AG10803 (cell line): ENCODE results near the gene CACHD1.

Source experiments
- DNase-seq: peaks from one replicate; pipeline ENCODE4 v3.0.0; 2010; ENCODE audit warnings: low read depth
- H3K4me3 ChIP-seq: 2 replicates; pipeline ENCODE4 v1.5.1; 2011; ENCODE audit warnings: mild to moderate bottlenecking, low read length, control low read depth
- TF ChIP-seq, protein P1 (sequence below): conservative IDR thresholded peaks from 2 replicates; pipeline ENCODE4 v1.5.1; 2011; ENCODE audit warnings: mild to moderate bottlenecking, low read length, control low read depth, inconsistent platforms

CACHD1 gene

GRCh38 chr1:64581843-64582185 lies 111.9 kb downstream of the CACHD1 start:
- H3K4me3 ChIP-seq = no peak overlapping the region
- TF ChIP-seq, protein P1, sequence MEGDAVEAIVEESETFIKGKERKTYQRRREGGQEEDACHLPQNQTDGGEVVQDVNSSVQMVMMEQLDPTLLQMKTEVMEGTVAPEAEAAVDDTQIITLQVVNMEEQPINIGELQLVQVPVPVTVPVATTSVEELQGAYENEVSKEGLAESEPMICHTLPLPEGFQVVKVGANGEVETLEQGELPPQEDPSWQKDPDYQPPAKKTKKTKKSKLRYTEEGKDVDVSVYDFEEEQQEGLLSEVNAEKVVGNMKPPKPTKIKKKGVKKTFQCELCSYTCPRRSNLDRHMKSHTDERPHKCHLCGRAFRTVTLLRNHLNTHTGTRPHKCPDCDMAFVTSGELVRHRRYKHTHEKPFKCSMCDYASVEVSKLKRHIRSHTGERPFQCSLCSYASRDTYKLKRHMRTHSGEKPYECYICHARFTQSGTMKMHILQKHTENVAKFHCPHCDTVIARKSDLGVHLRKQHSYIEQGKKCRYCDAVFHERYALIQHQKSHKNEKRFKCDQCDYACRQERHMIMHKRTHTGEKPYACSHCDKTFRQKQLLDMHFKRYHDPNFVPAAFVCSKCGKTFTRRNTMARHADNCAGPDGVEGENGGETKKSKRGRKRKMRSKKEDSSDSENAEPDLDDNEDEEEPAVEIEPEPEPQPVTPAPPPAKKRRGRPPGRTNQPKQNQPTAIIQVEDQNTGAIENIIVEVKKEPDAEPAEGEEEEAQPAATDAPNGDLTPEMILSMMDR = no peak
- DNase-seq = no peak

DNA sequence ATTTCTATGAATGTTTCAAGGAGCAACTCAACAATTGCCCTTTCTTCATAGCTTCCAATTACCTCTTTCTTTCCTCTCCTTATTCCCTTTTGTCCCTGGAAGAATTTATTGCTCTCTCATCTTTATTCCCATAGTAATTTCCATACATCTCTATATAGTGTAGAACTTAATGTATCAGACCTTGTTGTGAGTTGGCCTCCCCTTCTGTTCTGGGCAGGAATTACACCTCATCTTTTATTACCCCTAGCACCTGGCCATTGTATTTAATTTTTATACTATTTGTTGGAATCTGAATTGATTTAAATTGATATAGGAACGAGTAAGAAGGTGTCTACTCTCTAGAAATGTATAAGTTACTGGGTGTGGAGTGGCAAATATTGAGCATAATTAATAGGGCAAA lies 114.5 kb downstream of the CACHD1 start:
- no peak overlapping the region for H3K4me3 ChIP-seq
- no peak for DNase-seq
- TF ChIP-seq, protein P1 = peak; percentile 31

DNA sequence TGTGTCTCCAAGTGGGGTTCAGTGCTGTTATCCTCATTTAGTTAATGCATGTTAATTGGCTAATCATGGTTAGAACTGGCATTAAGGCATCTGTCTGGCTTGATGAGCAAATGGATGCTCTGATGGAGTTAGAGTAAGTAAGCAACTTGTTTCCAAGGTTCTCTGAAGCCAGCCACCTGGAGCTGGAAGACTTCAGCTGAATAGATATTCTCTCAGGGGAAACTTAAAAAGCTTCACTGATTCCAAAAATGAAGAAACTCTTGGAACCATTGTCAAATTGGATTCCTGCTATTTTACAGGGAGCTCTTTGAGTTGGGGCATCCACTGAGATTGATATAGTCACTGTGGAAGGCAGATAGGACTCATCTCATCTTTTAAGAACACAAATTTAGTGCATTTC lies 118.9 kb downstream of the CACHD1 start:
- TF ChIP-seq, protein P1 = no peak
- no peak for DNase-seq
- H3K4me3 ChIP-seq = no peak overlapping the region

DNA sequence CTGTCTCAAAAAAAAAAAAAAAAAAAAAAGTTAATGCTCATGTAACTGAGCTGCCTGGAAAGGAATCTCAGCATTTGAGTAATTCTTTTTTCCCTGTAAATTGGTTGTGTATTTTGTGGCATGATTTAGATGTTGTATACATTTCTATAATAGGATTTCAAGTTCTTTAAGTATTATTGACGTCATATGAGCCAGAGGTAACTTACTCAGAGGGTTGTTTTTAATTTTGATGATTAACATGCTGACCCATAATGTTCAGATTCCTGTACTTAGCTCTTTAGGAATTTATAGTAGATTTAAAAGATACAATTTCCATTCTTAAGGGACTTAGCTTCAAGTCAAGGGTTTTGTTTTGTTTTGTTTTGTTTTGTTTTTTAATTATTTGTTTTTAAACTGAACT lies 120.4 kb downstream of the CACHD1 start:
- TF ChIP-seq, protein P1 = no peak
- DNase-seq = no peak

GRCh38 chr1:64594446-64594845 lies 124.5 kb downstream of the CACHD1 start:
- DNase-seq = no peak
- no peak overlapping the region for H3K4me3 ChIP-seq
- TF ChIP-seq, protein P1 = no peak

More for the DNA sequence above, 120.4 kb downstream of the CACHD1 start:
- H3K4me3 ChIP-seq = no peak overlapping the region

DNA sequence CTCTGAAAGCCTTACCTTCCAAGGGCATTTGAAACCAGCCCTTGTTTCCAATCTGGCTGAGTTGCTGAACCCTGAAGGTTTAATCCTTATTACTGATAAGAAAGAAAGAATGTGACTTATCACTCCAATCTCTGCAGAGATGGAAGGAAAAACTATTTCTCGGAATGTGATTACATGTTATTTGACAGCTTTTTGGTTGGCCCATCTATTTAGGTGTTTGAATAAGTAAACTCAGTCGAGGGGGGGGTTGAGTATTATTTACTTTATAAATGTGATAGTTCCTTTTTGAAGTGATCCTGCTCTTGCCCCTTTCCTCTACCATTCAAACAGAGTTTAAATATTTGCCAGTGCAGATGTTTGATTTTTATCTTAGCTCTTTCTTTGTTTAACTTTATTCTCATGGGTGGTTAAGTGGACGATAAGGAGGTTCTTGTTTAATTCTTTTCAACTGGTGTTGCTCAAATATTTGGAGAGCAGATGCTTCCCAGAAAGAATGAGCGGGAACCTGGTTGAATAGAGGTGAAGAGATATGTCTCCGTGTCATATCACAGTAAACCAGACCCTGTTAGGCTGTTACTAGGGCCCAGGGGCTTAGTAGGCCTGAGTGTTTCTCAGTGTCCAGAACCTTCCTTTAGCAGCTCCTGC lies 126.1 kb downstream of the CACHD1 start:
- no peak for DNase-seq
- TF ChIP-seq, protein P1 = no peak
- H3K4me3 ChIP-seq = no peak overlapping the region

- no peak for DNase-seq
- no peak overlapping the region for H3K4me3 ChIP-seq
- TF ChIP-seq, protein P1 = no peak
These were observed 127.2 kb downstream of the CACHD1 start for GRCh38 chr1:64597113-64597512.
